ENCODE measurements around the gene CDH13.

The CDH13 gene

GRCh38 chr16:82767198-82767597 is 140.4 kb downstream of the CDH13 start:
- no peak for TF ChIP-seq CTCF (IDR thresholded peaks at IDR 0.05; ENCODE audit: insufficient read depth, low read length, poor library complexity, severe bottlenecking)
- no peak overlapping the region for H3K4me3 ChIP-seq (replicated peaks; ENCODE audit: low read depth, low read length)
- peaks cover 3% of the 10 kb centered on the region for H3K27me3 ChIP-seq (replicated peaks; ENCODE audit: control insufficient read depth, insufficient read depth, low read length)
- H3K36me3 ChIP-seq (ENCODE audit: control insufficient read depth, insufficient read depth, low read length): no peaks in the 10 kb centered on the region
- DNase-seq (ENCODE audit: extremely low read depth, insufficient read length): no peak

GRCh38 chr16:82767808-82768207 is 141.0 kb downstream of the CDH13 start:
- DNase-seq (ENCODE audit: extremely low read depth, insufficient read length): no peak
- H3K4me3 ChIP-seq (replicated peaks; ENCODE audit: low read depth, low read length): no peak overlapping the region
- no peaks in the 10 kb centered on the region for H3K36me3 ChIP-seq (ENCODE audit: control insufficient read depth, insufficient read depth, low read length)
- H3K27me3 ChIP-seq (replicated peaks; ENCODE audit: control insufficient read depth, insufficient read depth, low read length): peaks cover 3% of the 10 kb centered on the region
- TF ChIP-seq CTCF (IDR thresholded peaks at IDR 0.05; ENCODE audit: insufficient read depth, low read length, poor library complexity, severe bottlenecking): no peak

- no peak for DNase-seq (ENCODE audit: extremely low read depth, insufficient read length)
- no peak for TF ChIP-seq CTCF (IDR thresholded peaks at IDR 0.05; ENCODE audit: insufficient read depth, low read length, poor library complexity, severe bottlenecking)
- Histone ChIP-seq H3K36me3 (ENCODE audit: control insufficient read depth, insufficient read depth, low read length) (no peaks in the 10 kb centered on the region), H3K27me3 (replicated peaks; ENCODE audit: control insufficient read depth, insufficient read depth, low read length) (peaks cover 3% of the 10 kb centered on the region), H3K4me3 (replicated peaks; ENCODE audit: low read depth, low read length) (no peak overlapping the region)
These were observed 143.1 kb downstream of the CDH13 start for GRCh38 chr16:82769845-82770244.

GRCh38 chr16:82772215-82772614 is 145.4 kb downstream of the CDH13 start:
- Histone ChIP-seq H3K36me3 (ENCODE audit: control insufficient read depth, insufficient read depth, low read length) (no peaks in the 10 kb centered on the region), H3K27me3 (replicated peaks; ENCODE audit: control insufficient read depth, insufficient read depth, low read length) (peaks cover 3% of the 10 kb centered on the region), H3K4me3 (replicated peaks; ENCODE audit: low read depth, low read length) (no peak overlapping the region)
- no peak for DNase-seq (ENCODE audit: extremely low read depth, insufficient read length)
- no peak for TF ChIP-seq CTCF (IDR thresholded peaks at IDR 0.05; ENCODE audit: insufficient read depth, low read length, poor library complexity, severe bottlenecking)

- Histone ChIP-seq H3K4me3 (replicated peaks; ENCODE audit: low read depth, low read length) (no peak overlapping the region), H3K36me3 (ENCODE audit: control insufficient read depth, insufficient read depth, low read length) (no peaks in the 10 kb centered on the region), H3K27me3 (replicated peaks; ENCODE audit: control insufficient read depth, insufficient read depth, low read length) (no peaks in the 10 kb centered on the region; the same call in none of the 2 replicates)
- no peak for DNase-seq (ENCODE audit: extremely low read depth, insufficient read length)
- TF ChIP-seq CTCF (IDR thresholded peaks at IDR 0.05; ENCODE audit: insufficient read depth, low read length, poor library complexity, severe bottlenecking): no peak
These were observed 146.2 kb downstream of the CDH13 start for GRCh38 chr16:82773018-82773417.

GRCh38 chr16:82776470-82777146 is 149.8 kb downstream of the CDH13 start:
- Histone ChIP-seq H3K27me3 (replicated peaks; ENCODE audit: control insufficient read depth, insufficient read depth, low read length) (no peaks in the 10 kb centered on the region; the same call in none of the 2 replicates), H3K36me3 (ENCODE audit: control insufficient read depth, insufficient read depth, low read length) (no peaks in the 10 kb centered on the region), H3K4me3 (replicated peaks; ENCODE audit: low read depth, low read length) (no peak overlapping the region)
- TF ChIP-seq CTCF (IDR thresholded peaks at IDR 0.05; ENCODE audit: insufficient read depth, low read length, poor library complexity, severe bottlenecking): no peak
- no peak for DNase-seq (ENCODE audit: extremely low read depth, insufficient read length)
